ENCODE data around the gene STK11.

Gene STK11

DNA sequence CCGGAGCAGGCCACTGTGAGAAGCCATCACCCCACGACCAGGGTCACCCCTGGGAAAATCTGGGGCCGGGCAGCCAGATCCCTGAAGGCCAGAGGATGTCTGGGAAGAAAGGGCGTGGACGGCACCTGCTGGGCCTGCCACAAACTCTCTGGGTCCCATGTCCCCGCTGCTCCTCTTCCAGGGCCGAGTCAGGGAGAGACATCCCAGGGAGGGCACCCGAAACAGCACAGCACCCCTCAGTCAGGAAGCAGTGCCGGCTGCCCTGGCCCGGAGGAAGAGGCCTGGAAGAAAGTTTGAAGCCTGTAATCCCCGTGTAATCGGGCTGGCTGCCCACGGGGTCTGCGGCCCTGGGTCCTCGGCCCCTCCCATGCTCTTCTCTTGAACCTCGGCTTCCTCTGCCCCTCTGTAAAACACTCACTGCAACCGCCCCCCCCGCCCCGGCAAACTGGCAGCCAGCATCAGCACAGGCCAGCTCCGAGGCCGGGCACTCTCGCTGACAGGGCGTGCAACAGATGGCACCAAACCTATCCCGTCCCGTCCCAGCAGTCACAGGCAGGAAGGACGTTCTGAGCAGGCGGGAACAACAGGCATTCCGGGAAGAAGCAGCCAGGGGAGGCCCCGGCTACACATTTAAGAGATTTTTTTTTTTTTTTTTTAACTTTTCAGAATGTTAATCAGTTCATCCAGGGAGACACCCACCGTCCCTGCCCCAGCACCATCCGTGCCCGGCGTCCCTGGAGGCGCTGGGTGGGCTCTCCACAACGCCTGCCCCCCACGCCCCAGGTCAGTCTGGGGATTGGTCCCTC, 33.0 kb upstream of the STK11 start:
- TF ChIP-seq, protein P1, sequence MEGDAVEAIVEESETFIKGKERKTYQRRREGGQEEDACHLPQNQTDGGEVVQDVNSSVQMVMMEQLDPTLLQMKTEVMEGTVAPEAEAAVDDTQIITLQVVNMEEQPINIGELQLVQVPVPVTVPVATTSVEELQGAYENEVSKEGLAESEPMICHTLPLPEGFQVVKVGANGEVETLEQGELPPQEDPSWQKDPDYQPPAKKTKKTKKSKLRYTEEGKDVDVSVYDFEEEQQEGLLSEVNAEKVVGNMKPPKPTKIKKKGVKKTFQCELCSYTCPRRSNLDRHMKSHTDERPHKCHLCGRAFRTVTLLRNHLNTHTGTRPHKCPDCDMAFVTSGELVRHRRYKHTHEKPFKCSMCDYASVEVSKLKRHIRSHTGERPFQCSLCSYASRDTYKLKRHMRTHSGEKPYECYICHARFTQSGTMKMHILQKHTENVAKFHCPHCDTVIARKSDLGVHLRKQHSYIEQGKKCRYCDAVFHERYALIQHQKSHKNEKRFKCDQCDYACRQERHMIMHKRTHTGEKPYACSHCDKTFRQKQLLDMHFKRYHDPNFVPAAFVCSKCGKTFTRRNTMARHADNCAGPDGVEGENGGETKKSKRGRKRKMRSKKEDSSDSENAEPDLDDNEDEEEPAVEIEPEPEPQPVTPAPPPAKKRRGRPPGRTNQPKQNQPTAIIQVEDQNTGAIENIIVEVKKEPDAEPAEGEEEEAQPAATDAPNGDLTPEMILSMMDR (IDR thresholded peaks at IDR 0.05; ENCODE audit: low read depth, low read length), result no peak
- no peak for DNase-seq (ENCODE audit: extremely low read depth, low read depth)

DNA sequence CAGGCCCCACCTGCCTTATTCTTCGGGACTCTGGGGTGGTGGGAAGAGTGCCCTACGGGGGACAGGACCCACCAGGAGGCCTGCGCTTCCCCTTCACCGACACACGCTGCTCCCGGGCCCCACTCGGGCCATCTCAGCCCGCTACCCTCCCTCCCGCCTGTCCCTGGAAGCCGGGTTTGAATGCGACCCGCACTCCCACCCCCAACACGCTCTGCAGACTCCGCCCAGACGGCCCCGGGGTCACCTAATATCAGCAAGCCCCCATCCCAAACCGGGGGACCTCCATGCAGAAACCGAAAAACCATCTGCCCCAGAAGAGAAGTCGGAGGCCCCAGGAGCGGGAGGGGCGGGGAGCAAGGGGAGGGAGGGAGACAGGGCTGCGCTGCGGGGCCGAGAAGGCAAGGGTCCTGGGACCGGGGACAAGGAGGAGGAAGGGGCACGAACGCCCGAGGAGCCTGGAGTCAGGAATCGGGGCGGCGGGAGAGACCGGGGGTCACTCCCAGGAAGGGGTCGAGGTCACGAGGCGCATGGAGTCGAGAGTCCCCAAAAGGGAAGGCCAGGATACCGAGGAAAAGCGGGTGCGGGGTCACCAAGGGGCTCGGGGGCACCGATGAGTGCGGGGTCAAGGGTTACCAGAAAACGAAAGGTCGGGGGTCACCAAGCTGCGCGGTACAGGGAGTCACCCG, 32.3 kb upstream of the STK11 start:
- TF ChIP-seq, protein P1 (IDR thresholded peaks at IDR 0.05; ENCODE audit: low read depth, low read length), result no peak
- no peak for DNase-seq (ENCODE audit: extremely low read depth, low read depth)

DNA sequence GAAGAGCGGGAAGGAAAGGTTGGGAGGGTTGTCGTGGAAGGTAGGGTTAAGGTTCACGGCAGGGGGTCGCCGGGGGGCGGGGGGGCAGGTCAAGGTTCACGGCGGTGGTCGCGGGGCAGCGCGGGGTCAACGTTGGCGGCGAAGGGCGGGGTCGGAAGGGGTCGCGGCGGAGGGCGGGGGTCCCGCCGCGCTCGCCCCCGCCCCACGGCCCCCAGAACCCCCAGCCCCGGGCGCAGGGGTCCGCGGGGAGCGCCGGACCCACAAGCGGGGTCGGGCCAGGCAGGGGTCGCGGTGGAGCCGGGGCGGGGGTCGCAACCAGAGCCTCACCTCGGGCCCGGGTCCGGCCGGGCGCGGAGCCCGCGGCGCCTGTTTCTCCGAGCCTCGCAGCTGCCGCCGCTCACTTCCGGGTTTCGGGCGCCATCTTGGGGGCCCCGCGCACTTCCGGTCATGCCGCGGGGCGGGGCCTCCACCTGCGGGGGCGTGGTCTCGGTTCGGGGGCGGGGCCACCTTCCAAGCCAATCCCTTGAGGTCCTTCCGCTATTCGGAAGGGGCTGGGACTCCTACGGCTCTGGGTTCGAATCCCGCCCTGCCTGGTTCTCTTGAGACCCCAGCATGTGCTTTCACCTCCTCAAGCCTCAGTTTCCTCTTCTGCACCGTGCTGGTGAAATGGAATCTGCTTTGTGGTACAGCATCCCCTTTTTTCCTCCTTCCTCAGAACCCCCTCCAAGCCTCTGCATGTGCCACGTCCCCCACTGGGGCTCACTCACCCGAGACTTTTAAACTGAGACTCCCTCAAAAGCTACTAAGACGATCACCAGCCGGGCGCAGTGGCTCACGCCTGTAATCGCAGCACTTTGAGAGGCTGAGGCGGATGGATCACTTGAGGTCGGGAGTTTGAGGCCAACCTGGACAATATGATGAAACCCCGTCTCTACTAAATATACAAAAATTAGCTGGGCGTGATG, 31.5 kb upstream of the STK11 start, which contains the start of gene SBNO2:
SBNO2 (minus strand) TSS at position 424 of the 965 bp plus-strand sequence. CDS start 19,992 bp downstream, outside the sequence.
- TF ChIP-seq, protein P1 (IDR thresholded peaks at IDR 0.05; ENCODE audit: low read depth, low read length), result no peak
- DNase-seq (ENCODE audit: extremely low read depth, low read depth), result peak; percentile 58

DNA sequence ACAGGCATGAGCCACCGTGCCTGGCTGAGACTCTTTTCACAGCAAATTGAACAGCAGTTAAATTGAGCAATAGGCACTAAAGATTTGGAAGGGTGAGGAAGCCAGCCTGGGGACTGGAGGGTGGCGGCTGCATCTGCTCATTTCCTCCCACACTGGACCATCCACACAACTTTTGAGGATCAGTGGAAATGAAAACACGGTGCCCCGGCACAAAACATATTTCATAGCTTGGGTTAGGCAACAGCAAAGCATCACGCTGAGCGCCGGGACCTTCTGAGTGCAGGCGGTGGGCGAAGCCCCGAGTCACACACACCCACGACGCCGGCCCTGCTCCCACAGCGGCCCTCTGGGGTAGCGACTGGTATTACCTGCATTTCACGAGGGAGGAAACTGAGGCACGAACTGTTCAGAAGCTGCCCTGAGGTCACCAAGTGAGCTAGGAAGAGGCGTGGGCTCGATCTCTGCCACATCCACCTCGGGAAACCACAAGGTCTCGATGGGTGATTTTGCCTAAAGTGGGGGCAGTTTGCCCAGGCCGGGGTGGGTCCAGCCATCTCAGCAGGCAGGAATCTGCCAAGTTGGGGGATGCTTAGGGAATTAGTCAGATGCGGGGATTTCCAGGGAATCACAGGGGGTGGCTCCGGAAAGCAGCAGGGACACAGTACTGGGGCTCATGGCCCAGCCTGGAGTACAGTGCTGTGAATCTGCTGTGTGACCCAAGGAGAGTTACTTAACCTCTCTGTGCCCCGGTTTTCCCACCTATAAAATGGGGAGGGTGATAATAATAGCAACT, 28.1 kb upstream of the STK11 start:
- peak; percentile 94 for DNase-seq (ENCODE audit: extremely low read depth, low read depth)
- TF ChIP-seq, protein P1 (IDR thresholded peaks at IDR 0.05; ENCODE audit: low read depth, low read length), result peak; percentile 41

DNA sequence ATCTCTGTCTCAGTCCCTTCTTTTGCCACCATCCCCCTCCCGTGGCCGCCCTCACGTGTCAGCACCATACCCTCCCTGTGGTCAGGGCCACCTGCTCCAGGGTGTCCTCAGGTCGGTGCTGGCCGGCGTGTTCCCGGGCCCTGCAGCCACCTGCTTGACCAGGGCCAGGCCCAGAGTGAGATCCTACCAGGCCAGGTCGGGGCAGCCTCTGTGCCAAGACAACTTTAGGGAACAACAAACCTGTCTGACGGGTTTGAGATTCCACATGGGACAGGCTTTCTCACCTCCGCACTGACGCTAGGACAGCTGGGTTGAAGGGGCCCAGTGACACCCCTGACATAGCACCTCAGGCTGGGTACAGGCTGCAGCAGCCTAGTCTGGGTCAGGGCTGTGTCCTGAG, 24.0 kb upstream of the STK11 start:
- TF ChIP-seq, protein P1 (IDR thresholded peaks at IDR 0.05; ENCODE audit: low read depth, low read length), result no peak
- no peak for DNase-seq (ENCODE audit: extremely low read depth, low read depth)

DNA sequence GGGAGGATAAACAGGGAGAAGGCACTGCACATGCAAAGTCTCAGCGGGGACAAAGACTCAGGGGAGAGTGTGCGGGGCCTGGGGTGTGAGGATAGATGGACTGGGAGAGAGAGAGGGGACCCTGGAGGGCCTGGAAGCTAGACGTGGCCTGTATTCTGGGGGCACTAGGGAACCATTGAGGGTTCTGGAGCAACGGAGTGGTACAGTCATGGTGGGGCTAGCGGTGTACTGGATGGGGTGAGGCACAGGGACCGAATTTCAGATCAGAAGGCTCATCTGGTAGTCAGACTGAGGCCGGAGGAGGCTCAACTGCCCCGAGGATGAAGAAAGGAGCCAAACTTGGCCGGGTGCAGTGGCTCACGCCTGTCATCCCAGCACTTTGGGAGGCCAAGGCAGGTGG, 23.5 kb upstream of the STK11 start:
- TF ChIP-seq, protein P1 (IDR thresholded peaks at IDR 0.05; ENCODE audit: low read depth, low read length), result no peak
- DNase-seq (ENCODE audit: extremely low read depth, low read depth), result no peak

Data from AG09319 (cell line).